ENCODE measurements around the gene DCBLD1. TPM values are rescaled to one million over a fixed set of nuclear protein-coding genes. Genes with fewer than 3 reads are reported as not detected.

Gene DCBLD1
- total and polyA plus RNA-seq, 4 donors: 2.7 to 10.4 (median 4.4) TPM

DNA sequence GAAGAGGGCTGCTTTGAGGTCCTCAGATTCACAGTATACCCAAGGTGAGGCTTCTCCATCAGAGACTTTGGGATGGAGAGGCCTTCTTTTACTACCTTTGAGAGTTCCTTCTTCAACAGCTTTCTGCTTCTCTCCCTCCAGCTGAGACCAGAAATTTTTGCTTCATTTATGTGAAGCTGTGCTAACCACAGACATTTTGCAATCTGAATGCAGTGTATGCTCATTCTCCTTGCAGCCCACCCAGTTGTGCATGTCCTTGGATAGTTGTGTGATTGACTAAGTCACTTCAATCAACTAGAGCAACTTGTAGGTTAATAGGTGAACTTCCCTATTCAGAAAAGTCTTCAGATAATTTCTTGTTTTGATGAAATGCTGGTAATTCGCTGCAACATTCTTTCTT, 20.1 kb downstream of the DCBLD1 start:
- H3K4me1 ChIP-seq (ENCODE audit: control insufficient read depth in 4 of 4, insufficient read depth in 4 of 4, low read length in 3 of 4): peaks cover 0 to 4% (median 2%) of the 10 kb centered on the region in 4 donors
- no peak overlapping the region for H3K4me3 ChIP-seq (ENCODE audit: low read depth in 1 of 3, low read length in 3 of 3)

DNA sequence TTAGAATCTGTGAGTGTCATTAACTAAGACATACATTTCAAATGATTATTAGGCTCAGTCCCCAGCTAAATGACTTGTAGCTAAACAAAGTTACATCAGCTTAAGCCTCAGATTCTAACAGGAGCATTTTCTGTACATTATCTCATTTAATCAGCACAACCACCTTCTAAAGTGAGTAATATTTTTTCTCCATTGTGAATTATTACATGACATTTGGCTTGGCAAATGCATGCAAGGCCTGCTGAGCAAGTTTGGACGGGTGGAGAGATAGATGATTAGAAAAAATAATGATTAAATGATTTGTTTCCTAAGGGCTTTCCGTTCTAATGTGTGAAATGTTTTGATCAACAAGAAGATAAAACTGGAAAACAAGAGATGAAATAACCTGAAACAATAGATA, 20.7 kb downstream of the DCBLD1 start:
- Histone ChIP-seq H3K27ac (ENCODE audit: low read depth in 1 of 2, low read length in 2 of 2) (no peak overlapping the region), H3K36me3 (ENCODE audit: control insufficient read depth in 4 of 4, insufficient read depth in 3 of 4, low read depth in 1 of 4, low read length in 3 of 4) (peaks cover 0 to 5% (median 2%) of the 10 kb centered on the region in 4 donors), H3K27me3 (ENCODE audit: control insufficient read depth in 4 of 4, insufficient read depth in 4 of 4, low read length in 3 of 4) (no peaks in the 10 kb centered on the region), H3K4me3 (ENCODE audit: low read depth in 1 of 3, low read length in 3 of 3) (no peak overlapping the region), H3K9me3 (ENCODE audit: control insufficient read depth in 4 of 4, low read length in 3 of 4) (no peaks in the 10 kb centered on the region), H3K9ac (ENCODE audit: low read depth in 1 of 2, low read length in 2 of 2) (no peak overlapping the region), H3K4me1 (ENCODE audit: control insufficient read depth in 4 of 4, insufficient read depth in 4 of 4, low read length in 3 of 4) (peaks cover 0 to 4% (median 2%) of the 10 kb centered on the region in 4 donors)
- TF ChIP-seq TAF1 (conservative IDR thresholded peaks at IDR 0.05): no peak
- TF ChIP-seq, protein P1, sequence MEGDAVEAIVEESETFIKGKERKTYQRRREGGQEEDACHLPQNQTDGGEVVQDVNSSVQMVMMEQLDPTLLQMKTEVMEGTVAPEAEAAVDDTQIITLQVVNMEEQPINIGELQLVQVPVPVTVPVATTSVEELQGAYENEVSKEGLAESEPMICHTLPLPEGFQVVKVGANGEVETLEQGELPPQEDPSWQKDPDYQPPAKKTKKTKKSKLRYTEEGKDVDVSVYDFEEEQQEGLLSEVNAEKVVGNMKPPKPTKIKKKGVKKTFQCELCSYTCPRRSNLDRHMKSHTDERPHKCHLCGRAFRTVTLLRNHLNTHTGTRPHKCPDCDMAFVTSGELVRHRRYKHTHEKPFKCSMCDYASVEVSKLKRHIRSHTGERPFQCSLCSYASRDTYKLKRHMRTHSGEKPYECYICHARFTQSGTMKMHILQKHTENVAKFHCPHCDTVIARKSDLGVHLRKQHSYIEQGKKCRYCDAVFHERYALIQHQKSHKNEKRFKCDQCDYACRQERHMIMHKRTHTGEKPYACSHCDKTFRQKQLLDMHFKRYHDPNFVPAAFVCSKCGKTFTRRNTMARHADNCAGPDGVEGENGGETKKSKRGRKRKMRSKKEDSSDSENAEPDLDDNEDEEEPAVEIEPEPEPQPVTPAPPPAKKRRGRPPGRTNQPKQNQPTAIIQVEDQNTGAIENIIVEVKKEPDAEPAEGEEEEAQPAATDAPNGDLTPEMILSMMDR (IDR thresholded peaks at IDR 0.05; ENCODE audit: low read depth, low read length, missing input control): no peak
- no peak for TF ChIP-seq JUND (IDR thresholded peaks at IDR 0.05)
- TF ChIP-seq HNF4A (conservative IDR thresholded peaks at IDR 0.05): no peak
- TF ChIP-seq, protein P2, sequence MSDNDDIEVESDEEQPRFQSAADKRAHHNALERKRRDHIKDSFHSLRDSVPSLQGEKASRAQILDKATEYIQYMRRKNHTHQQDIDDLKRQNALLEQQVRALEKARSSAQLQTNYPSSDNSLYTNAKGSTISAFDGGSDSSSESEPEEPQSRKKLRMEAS (IDR thresholded peaks at IDR 0.05): no peak
- TF ChIP-seq, protein P3, sequence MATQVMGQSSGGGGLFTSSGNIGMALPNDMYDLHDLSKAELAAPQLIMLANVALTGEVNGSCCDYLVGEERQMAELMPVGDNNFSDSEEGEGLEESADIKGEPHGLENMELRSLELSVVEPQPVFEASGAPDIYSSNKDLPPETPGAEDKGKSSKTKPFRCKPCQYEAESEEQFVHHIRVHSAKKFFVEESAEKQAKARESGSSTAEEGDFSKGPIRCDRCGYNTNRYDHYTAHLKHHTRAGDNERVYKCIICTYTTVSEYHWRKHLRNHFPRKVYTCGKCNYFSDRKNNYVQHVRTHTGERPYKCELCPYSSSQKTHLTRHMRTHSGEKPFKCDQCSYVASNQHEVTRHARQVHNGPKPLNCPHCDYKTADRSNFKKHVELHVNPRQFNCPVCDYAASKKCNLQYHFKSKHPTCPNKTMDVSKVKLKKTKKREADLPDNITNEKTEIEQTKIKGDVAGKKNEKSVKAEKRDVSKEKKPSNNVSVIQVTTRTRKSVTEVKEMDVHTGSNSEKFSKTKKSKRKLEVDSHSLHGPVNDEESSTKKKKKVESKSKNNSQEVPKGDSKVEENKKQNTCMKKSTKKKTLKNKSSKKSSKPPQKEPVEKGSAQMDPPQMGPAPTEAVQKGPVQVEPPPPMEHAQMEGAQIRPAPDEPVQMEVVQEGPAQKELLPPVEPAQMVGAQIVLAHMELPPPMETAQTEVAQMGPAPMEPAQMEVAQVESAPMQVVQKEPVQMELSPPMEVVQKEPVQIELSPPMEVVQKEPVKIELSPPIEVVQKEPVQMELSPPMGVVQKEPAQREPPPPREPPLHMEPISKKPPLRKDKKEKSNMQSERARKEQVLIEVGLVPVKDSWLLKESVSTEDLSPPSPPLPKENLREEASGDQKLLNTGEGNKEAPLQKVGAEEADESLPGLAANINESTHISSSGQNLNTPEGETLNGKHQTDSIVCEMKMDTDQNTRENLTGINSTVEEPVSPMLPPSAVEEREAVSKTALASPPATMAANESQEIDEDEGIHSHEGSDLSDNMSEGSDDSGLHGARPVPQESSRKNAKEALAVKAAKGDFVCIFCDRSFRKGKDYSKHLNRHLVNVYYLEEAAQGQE (IDR thresholded peaks at IDR 0.05): no peak
- no peak for TF ChIP-seq FOXA2 (IDR thresholded peaks at IDR 0.05)
- no peak for TF ChIP-seq YY1 (IDR thresholded peaks at IDR 0.05)
- TF ChIP-seq NR2F2 (IDR thresholded peaks at IDR 0.05): no peak
- TF ChIP-seq EGR1 (IDR thresholded peaks at IDR 0.05; ENCODE audit: low read depth in 2 of 2): no peak
- 89% methylated on average over 2 of the region's 2 CpGs for WGBS
- DNase-seq (ENCODE audit: low spot score): no peak

More for the DNA sequence above, 20.1 kb downstream of the DCBLD1 start:
- TF ChIP-seq, protein P1 (IDR thresholded peaks at IDR 0.05; ENCODE audit: low read depth, low read length, missing input control): no peak
- TF ChIP-seq, protein P4, sequence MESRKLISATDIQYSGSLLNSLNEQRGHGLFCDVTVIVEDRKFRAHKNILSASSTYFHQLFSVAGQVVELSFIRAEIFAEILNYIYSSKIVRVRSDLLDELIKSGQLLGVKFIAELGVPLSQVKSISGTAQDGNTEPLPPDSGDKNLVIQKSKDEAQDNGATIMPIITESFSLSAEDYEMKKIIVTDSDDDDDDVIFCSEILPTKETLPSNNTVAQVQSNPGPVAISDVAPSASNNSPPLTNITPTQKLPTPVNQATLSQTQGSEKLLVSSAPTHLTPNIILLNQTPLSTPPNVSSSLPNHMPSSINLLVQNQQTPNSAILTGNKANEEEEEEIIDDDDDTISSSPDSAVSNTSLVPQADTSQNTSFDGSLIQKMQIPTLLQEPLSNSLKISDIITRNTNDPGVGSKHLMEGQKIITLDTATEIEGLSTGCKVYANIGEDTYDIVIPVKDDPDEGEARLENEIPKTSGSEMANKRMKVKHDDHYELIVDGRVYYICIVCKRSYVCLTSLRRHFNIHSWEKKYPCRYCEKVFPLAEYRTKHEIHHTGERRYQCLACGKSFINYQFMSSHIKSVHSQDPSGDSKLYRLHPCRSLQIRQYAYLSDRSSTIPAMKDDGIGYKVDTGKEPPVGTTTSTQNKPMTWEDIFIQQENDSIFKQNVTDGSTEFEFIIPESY (IDR thresholded peaks at IDR 0.05): no peak
- TF ChIP-seq SP1 (IDR thresholded peaks at IDR 0.05): no peak
- TF ChIP-seq JUND (IDR thresholded peaks at IDR 0.05): no peak
- TF ChIP-seq TAF1 (conservative IDR thresholded peaks at IDR 0.05): no peak
- no peak for TF ChIP-seq RXRA (IDR thresholded peaks at IDR 0.05)
- no peak for TF ChIP-seq FOXA2 (IDR thresholded peaks at IDR 0.05)
- no peak for TF ChIP-seq HNF4A (conservative IDR thresholded peaks at IDR 0.05)
- no peak for TF ChIP-seq RAD21 (IDR thresholded peaks at IDR 0.05)
- TF ChIP-seq, protein P2 (IDR thresholded peaks at IDR 0.05): no peak
- no peak for TF ChIP-seq YY1 (IDR thresholded peaks at IDR 0.05)
- no peak for TF ChIP-seq HNF4G (IDR thresholded peaks at IDR 0.05)
- Histone ChIP-seq H3K27me3 (ENCODE audit: control insufficient read depth in 4 of 4, insufficient read depth in 4 of 4, low read length in 3 of 4) (no peaks in the 10 kb centered on the region), H3K27ac (ENCODE audit: low read depth in 1 of 2, low read length in 2 of 2) (no peak overlapping the region), H3K9me3 (ENCODE audit: control insufficient read depth in 4 of 4, low read length in 3 of 4) (no peaks in the 10 kb centered on the region), H3K36me3 (ENCODE audit: control insufficient read depth in 4 of 4, insufficient read depth in 3 of 4, low read depth in 1 of 4, low read length in 3 of 4) (peaks cover 0 to 5% (median 2%) of the 10 kb centered on the region in 4 donors), H3K9ac (ENCODE audit: low read depth in 1 of 2, low read length in 2 of 2) (no peak overlapping the region)
- no peak for DNase-seq (ENCODE audit: low spot score)
- WGBS: 95% methylated on average over 1 of the region's 1 CpG

Measured in liver (tissue), 9 donors.